Left lung (tissue), 10 donors: ENCODE results near the gene SLC46A1. TPM values are rescaled to one million over a fixed set of nuclear protein-coding genes. Genes with fewer than 3 reads are reported as not detected.

ENCODE experiments used
- ATAC-seq: fragments of 200-7000 bp; cut with Tn5 transposase; one replicate; pipeline ENCODE4 v1.9.1; 2020; ENCODE audit warnings: moderate library complexity
- DNase-seq, 4 donors: peaks; one replicate each; pipeline ENCODE4 v3.0.0-alpha.2; 2013 to 2020
- H3K27ac ChIP-seq, 2 donors: fragments of 200-600 bp; sonication (generic) in 1 of 2; one replicate each; pipeline versions ENCODE4 v1.5.0 to v1.8.0; 2020 to 2021
- H3K27me3 ChIP-seq, 2 donors: fragments of 200-600 bp; sonication (generic) in 1 of 2; one replicate each; pipeline versions ENCODE4 v1.5.0 to v1.8.0; 2020 to 2021
- H3K36me3 ChIP-seq, 2 donors: fragments of 200-600 bp; sonication (generic) in 1 of 2; one replicate each; pipeline versions ENCODE4 v1.5.0 to v1.8.0; 2020 to 2021
- H3K4me1 ChIP-seq, 2 donors: fragments of 200-600 bp; one replicate each; pipeline ENCODE4 v1.8.0; 2021
- H3K4me3 ChIP-seq, 2 donors: fragments of 200-600 bp; sonication (generic) in 1 of 2; one replicate each; pipeline versions ENCODE4 v1.5.0 to v1.8.0; 2020 to 2021; ENCODE audit warnings: mild to moderate bottlenecking in 1 of 2
- H3K9me3 ChIP-seq, 2 donors: fragments of 200-600 bp; sonication (generic) in 1 of 2; one replicate each; pipeline versions ENCODE4 v1.5.0 to v1.8.0; 2020 to 2021
- intact Hi-C, 2 donors: fragments of 100-400 bp; cut with DNase I; formaldehyde crosslinking; loops; one replicate each; pipeline versions ENCODE4 v1.11.2 to v1.14.2; 2022
- polyA plus RNA-seq, 6 donors: library from polyadenylated mRNA; unstranded; fragments of 120-200 nt; gene quantifications; one replicate each; pipeline ENCODE4 v1.2.1, GENCODE V29; 2013; ENCODE audit not compliant: insufficient read length in 6 of 6
- total RNA-seq, 2 donors: library from RNA; stranded (reverse); fragmentation: NEBNext Ultra II Directional; extraction: Animal tissue kit (Norgen Biotek cat#: 25700); gene quantifications; one replicate each; pipeline ENCODE4 v1.2.1, GENCODE V29; 2021
- TF ChIP-seq, protein P1 (sequence below), 2 donors: fragments of 200-600 bp; sonication (generic) in 1 of 2; IDR thresholded peaks; one replicate each; pipeline versions ENCODE4 v1.5.0 to v1.8.0; 2021; ENCODE audit warnings: antibody characterized with exemption in 2 of 2
- donor health status: DM: no; HTN: yes; CAD: no.
- donor health status: DM: no; HTN: no; CAD: no.

The SLC46A1 gene
- total and polyA plus RNA-seq, 8 donors: 7.9 to 28.8 (median 11.4) TPM

DNA sequence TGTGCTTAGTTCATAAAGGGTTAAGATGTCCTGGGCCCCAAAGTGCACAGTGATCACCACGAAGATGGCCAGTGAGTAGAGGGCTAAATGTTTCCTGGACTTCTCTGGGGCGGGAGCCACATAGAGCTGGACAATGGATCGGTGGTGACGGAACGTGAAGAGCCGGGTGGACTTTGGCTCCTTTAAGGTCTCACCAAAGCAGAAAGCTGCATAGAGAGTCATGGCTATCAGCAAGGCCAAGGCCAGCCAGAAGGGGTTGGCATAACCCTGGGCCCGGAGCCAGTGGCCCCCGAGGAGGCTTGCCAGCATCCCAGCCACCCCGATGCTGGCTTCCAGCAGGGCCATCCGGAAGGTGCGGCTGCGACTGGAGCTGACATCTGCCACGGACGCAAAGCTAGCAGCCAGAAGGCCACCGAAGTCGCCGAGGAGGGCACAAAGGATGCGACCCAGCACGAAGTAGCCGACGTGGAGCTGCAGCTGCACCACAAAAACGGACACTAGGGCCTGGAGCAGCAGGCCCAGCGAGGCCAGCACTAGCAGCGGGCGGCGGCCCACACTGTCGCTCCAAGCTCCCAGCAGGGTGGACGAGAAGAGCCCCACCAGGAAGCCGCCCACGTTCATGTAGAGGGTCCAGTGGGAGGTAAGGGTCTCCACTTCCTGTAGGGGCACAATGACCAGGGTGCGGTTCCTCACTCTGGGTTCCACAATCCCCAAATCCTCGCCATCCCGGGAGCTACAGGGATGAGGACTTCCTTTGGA lies 1.0 kb downstream of the SLC46A1 start:
- peaks cover 11 to 50% of the 10 kb centered on the region in 2 donors for H3K4me1 ChIP-seq
- H3K9me3 ChIP-seq: no peaks in the 10 kb centered on the region
- peaks cover 0 to 27% of the 10 kb centered on the region in 2 donors for H3K27me3 ChIP-seq
- H3K36me3 ChIP-seq: peaks cover 0 to 18% of the 10 kb centered on the region in 2 donors
- peak overlapping the region; percentile 72 to 97 for H3K4me3 ChIP-seq
- no peak for DNase-seq
- intact Hi-C loops: no loop called here
- H3K27ac ChIP-seq: no peak overlapping the region
- TF ChIP-seq, protein P1, sequence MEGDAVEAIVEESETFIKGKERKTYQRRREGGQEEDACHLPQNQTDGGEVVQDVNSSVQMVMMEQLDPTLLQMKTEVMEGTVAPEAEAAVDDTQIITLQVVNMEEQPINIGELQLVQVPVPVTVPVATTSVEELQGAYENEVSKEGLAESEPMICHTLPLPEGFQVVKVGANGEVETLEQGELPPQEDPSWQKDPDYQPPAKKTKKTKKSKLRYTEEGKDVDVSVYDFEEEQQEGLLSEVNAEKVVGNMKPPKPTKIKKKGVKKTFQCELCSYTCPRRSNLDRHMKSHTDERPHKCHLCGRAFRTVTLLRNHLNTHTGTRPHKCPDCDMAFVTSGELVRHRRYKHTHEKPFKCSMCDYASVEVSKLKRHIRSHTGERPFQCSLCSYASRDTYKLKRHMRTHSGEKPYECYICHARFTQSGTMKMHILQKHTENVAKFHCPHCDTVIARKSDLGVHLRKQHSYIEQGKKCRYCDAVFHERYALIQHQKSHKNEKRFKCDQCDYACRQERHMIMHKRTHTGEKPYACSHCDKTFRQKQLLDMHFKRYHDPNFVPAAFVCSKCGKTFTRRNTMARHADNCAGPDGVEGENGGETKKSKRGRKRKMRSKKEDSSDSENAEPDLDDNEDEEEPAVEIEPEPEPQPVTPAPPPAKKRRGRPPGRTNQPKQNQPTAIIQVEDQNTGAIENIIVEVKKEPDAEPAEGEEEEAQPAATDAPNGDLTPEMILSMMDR (IDR thresholded peaks at IDR 0.05): no peak
- ATAC-seq: peak; percentile 3

DNA sequence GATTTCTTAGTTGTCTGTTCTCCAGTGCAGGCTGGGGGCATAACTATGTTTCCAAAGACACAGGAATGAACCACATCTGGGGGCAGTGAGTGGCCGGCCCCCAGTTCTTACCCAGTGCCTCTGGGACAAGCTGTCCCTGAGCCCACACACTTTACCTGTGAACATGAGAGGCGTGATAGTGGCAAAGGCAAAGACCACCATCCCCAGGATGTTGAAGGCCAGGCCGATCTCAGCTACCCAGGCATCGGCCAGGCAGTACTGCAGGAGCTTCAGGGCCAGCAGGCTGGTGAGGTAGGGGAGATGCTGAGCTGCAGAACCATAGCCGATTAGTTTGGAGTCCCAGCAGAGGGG lies 1.6 kb downstream of the SLC46A1 start:
- Histone ChIP-seq H3K4me1 (peaks cover 11 to 53% of the 10 kb centered on the region in 2 donors), H3K27me3 (peaks cover 0 to 27% of the 10 kb centered on the region in 2 donors), H3K27ac (no peak overlapping the region), H3K4me3 (peak overlapping the region in 1 of 2 donors; percentile 72), H3K36me3 (peaks cover 0 to 22% of the 10 kb centered on the region in 2 donors), H3K9me3 (no peaks in the 10 kb centered on the region)
- ATAC-seq (no peak), DNase-seq (no peak)
- TF ChIP-seq, protein P1 (IDR thresholded peaks at IDR 0.05): no peak
- intact Hi-C loops: no loop called here

DNA sequence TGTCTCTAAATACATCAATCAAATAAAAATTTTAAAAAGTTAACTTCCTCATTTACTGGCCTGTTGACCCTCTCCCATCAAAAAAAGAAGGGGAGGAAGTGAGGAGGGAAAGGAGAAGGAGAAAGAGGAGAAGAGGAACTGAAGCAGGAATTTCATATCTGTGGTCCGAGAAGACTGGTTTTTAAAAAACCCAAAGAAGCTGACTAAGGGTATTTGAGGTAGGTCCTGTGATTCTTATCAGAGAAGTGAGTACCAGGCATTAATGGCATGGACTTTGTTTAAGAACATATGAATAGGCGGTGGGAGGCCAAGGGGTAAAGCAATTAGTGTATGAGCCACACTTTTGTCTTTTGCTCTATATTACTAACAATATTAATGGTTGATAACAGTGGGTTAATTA lies 2.0 kb downstream of the SLC46A1 start:
- ATAC-seq (no peak), DNase-seq (no peak)
- Histone ChIP-seq H3K27me3 (peaks cover 0 to 27% of the 10 kb centered on the region in 2 donors), H3K9me3 (no peaks in the 10 kb centered on the region), H3K4me3 (peak overlapping the region in 1 of 2 donors; percentile 72), H3K4me1 (peaks cover 11 to 57% of the 10 kb centered on the region in 2 donors), H3K36me3 (peaks cover 0 to 26% of the 10 kb centered on the region in 2 donors), H3K27ac (no peak overlapping the region)
- intact Hi-C loops: no loop called here
- TF ChIP-seq, protein P1 (IDR thresholded peaks at IDR 0.05): no peak

DNA sequence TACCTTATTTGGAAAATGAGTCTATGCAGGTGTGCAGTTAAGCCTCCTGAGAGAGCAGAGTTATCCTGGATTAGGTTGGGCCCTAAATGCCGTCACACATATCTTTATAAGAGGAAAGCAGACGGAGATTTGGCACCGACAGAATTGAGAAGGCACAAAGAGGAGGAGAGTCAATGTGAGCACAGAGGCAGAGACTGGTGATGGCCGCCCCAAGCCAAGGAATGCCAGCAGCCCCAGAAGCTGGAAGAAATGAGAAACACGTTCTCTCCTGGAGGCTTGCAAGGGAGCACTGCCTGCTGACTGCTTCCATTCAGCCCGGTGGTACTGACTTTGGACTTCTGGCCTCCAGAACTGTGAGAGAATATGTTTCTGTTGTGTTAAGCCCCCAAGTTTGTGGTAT lies 3.2 kb downstream of the SLC46A1 start:
- TF ChIP-seq, protein P1 (IDR thresholded peaks at IDR 0.05): no peak
- intact Hi-C loops: no loop called here
- ATAC-seq: no peak

DNA sequence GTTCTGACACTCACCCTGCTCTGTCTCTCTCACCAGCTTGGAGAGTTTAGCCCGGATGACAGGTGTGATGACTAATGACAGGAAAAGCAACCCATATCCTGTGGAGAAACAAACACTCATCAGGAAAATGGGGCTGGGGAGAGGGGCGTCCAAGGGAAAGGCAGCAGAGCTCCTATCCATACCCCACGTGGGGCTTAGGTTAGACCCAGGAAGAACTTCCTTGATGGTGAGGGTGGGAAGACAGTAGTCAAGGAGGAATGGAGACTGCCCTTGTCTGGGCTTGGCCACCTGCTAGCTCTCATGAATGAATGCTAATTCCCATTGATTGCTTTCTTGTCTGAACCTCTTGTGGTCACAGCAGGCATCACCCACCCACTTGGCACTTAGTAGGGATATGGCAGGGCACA lies 3.8 kb downstream of the SLC46A1 start:
- H3K36me3 ChIP-seq: peaks cover 0 to 32% of the 10 kb centered on the region in 2 donors
- no peak overlapping the region for H3K27ac ChIP-seq
- intact Hi-C loops: no loop called here
- peaks cover 0 to 25% of the 10 kb centered on the region in 2 donors for H3K27me3 ChIP-seq
- ATAC-seq (no peak), DNase-seq (no peak)
- no peak overlapping the region for H3K4me3 ChIP-seq
- H3K9me3 ChIP-seq: no peaks in the 10 kb centered on the region
- TF ChIP-seq, protein P1 (IDR thresholded peaks at IDR 0.05): no peak
- peaks cover 11 to 65% of the 10 kb centered on the region in 2 donors for H3K4me1 ChIP-seq

More for the DNA sequence above, 3.2 kb downstream of the SLC46A1 start:
- Histone ChIP-seq H3K27me3 (peaks cover 0 to 27% of the 10 kb centered on the region in 2 donors), H3K4me3 (no peak overlapping the region), H3K27ac (no peak overlapping the region), H3K36me3 (peaks cover 0 to 29% of the 10 kb centered on the region in 2 donors), H3K9me3 (no peaks in the 10 kb centered on the region), H3K4me1 (peaks cover 11 to 65% of the 10 kb centered on the region in 2 donors)
- DNase-seq: no peak
